SK-N-SH (cell line): ENCODE data around the gene TBC1D21.

Experiments used
- EZH2phosphoT487 ChIP-seq: fragments of 200-600 bp; sonication (generic); IDR thresholded peaks from 2 replicates; pipeline ENCODE4 v1.6.1; 2017; ENCODE audit warnings: low read depth, mixed run types, mild to moderate bottlenecking, antibody characterized with exemption, moderate library complexity, borderline replicate concordance
- POLR2AphosphoS5 ChIP-seq: IDR thresholded peaks from 2 replicates; pipeline ENCODE4 v1.6.1; 2012; ENCODE audit warnings: low read depth, low read length
- RFX5 ChIP-seq: IDR thresholded peaks from 2 replicates; pipeline ENCODE4 v1.6.1; 2012; ENCODE audit warnings: mild to moderate bottlenecking, improper control_type of control experiment, low read length
- SMC3 ChIP-seq: IDR thresholded peaks from 2 replicates; pipeline ENCODE4 v1.6.1; 2012; ENCODE audit warnings: low read depth, low read length, improper control_type of control experiment
- TCF12 ChIP-seq: IDR thresholded peaks from 2 replicates; pipeline ENCODE4 v1.4.0; 2012
- TEAD4 ChIP-seq: IDR thresholded peaks from 2 replicates; pipeline ENCODE4 v1.4.0; 2012; ENCODE audit warnings: mild to moderate bottlenecking, borderline replicate concordance; ENCODE audit not compliant: insufficient read depth
- TF ChIP-seq, protein P1 (sequence below): fragments of 200-600 bp; sonication (generic); IDR thresholded peaks from 2 replicates; pipeline ENCODE4 v1.6.1; 2017; ENCODE audit warnings: antibody characterized with exemption, mild to moderate bottlenecking, moderate library complexity
- TF ChIP-seq, protein P2 (sequence below): fragments of 150-350 bp; IDR thresholded peaks from 2 replicates; pipeline ENCODE4 v1.6.1; 2017; ENCODE audit warnings: antibody characterized with exemption, low read length, low read depth, borderline replicate concordance

GRCh38 chr15:73904026-73904815 is 30.9 kb downstream of the TBC1D21 start:
- TF ChIP-seq TCF12: no peak
- TF ChIP-seq, protein P1, sequence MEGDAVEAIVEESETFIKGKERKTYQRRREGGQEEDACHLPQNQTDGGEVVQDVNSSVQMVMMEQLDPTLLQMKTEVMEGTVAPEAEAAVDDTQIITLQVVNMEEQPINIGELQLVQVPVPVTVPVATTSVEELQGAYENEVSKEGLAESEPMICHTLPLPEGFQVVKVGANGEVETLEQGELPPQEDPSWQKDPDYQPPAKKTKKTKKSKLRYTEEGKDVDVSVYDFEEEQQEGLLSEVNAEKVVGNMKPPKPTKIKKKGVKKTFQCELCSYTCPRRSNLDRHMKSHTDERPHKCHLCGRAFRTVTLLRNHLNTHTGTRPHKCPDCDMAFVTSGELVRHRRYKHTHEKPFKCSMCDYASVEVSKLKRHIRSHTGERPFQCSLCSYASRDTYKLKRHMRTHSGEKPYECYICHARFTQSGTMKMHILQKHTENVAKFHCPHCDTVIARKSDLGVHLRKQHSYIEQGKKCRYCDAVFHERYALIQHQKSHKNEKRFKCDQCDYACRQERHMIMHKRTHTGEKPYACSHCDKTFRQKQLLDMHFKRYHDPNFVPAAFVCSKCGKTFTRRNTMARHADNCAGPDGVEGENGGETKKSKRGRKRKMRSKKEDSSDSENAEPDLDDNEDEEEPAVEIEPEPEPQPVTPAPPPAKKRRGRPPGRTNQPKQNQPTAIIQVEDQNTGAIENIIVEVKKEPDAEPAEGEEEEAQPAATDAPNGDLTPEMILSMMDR: no peak
- no peak for TF ChIP-seq EZH2phosphoT487
- TF ChIP-seq POLR2AphosphoS5: no peak
- TF ChIP-seq, protein P2, sequence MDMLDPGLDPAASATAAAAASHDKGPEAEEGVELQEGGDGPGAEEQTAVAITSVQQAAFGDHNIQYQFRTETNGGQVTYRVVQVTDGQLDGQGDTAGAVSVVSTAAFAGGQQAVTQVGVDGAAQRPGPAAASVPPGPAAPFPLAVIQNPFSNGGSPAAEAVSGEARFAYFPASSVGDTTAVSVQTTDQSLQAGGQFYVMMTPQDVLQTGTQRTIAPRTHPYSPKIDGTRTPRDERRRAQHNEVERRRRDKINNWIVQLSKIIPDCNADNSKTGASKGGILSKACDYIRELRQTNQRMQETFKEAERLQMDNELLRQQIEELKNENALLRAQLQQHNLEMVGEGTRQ: no peak
- no peak for TF ChIP-seq SMC3
- no peak for TF ChIP-seq RFX5
- no peak for TF ChIP-seq TEAD4
